Measurements from ENCODE around the gene ANKRD23. TPM values are rescaled to one million over a fixed set of nuclear protein-coding genes. Genes with fewer than 3 reads are reported as not detected.

Gene ANKRD23
- total and polyA plus RNA-seq, 2 of the 13 experiments (the other 11 are each of a cell fraction or from before 2014, with no cell fraction given) = 1.5 to 1.6 TPM

- no peak for TF ChIP-seq ZBTB44 (CRISPR knock-in tag; IDR thresholded peaks at IDR 0.05)
- no peak for TF ChIP-seq SOX5 (CRISPR knock-in tag; IDR thresholded peaks at IDR 0.05; ENCODE audit: borderline replicate concordance)
- TF ChIP-seq HNF4G (IDR thresholded peaks at IDR 0.05; ENCODE audit: borderline replicate concordance, low read depth, low read length) = no peak
- no peak for TF ChIP-seq HNF4G (CRISPR knock-in tag; IDR thresholded peaks at IDR 0.05; ENCODE audit: borderline replicate concordance, low read depth)
- TF ChIP-seq MAF1 (CRISPR knock-in tag; IDR thresholded peaks at IDR 0.05; ENCODE audit: borderline replicate concordance) = no peak
- TF ChIP-seq ATF3 (CRISPR knock-in tag; IDR thresholded peaks at IDR 0.05) = no peak
- TF ChIP-seq IRF1 (CRISPR knock-in tag; IDR thresholded peaks at IDR 0.05; ENCODE audit: low read depth) = no peak
- no peak for TF ChIP-seq ERF (CRISPR knock-in tag; IDR thresholded peaks at IDR 0.05)
- TF ChIP-seq STAT5B (CRISPR knock-in tag; IDR thresholded peaks at IDR 0.05) = no peak
- no peak for TF ChIP-seq NFKBIZ (CRISPR knock-in tag; IDR thresholded peaks at IDR 0.05)
- TF ChIP-seq ZNF75D (CRISPR knock-in tag; IDR thresholded peaks at IDR 0.05; ENCODE audit: borderline replicate concordance) = no peak
Observed at GRCh38 chr2:96832408-96832753, 11.4 kb downstream of the ANKRD23 start (continued).

- peaks cover 59 to 75% of the 10 kb centered on the region in 2 experiments for H3K36me3 ChIP-seq (replicated peaks in 1 of 2; ENCODE audit: control insufficient read depth in 1 of 2, insufficient read depth in 2 of 2, low read length in 2 of 2)
- 98% methylated on average over 10 of the region's 10 CpGs for WGBS (ENCODE audit: low lambda C conversion rate)
- TF ChIP-seq RAD21 (CRISPR knock-in tag; IDR thresholded peaks at IDR 0.05) (no peak), DBP (CRISPR knock-in tag; IDR thresholded peaks at IDR 0.05; ENCODE audit: not compliant biosample characterization) (no peak), ZNF180 (CRISPR knock-in tag; IDR thresholded peaks at IDR 0.05; ENCODE audit: borderline replicate concordance, low read depth) (no peak), ZSCAN29 (CRISPR knock-in tag; conservative IDR thresholded peaks at IDR 0.05) (no peak), REST (IDR thresholded peaks at IDR 0.05; ENCODE audit: borderline replicate concordance in 1 of 2, low read depth in 1 of 2, low read length in 2 of 2) (peak; percentile 34 to 85)
- no peak overlapping the region for H3K4me3 ChIP-seq (replicated peaks in 1 of 3; ENCODE audit: insufficient read depth in 1 of 3, low read depth in 2 of 3, low read length in 3 of 3)
- in situ Hi-C loops (cut with HindIII; ENCODE audit: extremely low pct_ligation_motif_present, low pct_unique_long_range_greater_than_20kb) = no loop called here
- H3K27me3 ChIP-seq (ENCODE audit: control insufficient read depth in 1 of 2, insufficient read depth in 2 of 2, low read length in 2 of 2) = no peaks in the 10 kb centered on the region
- H3K27ac ChIP-seq (ENCODE audit: extremely low read length, insufficient read depth, low read length) = no peak overlapping the region
- no peak for FAIRE-seq
- ChIA-PET POLR2A (interaction anchor here (0.7 kb wide), 1 partner anchor 12 kb away, joined by 3 read pairs; no protein-coding TSS in a partner anchor), CTCF (ENCODE audit: low intra/inter-chr PET ratio, low total read pairs) (no interaction called here)
- intact Hi-C loops (cut with micrococcal nuclease; ENCODE audit: unreplicated experiment) = no loop called here
- ATAC-seq = 0 out of 3 replicates have a peak, but pooled peaks have one; percentile 6
- H4K20me1 ChIP-seq (ENCODE audit: insufficient read depth, low read length) = peaks cover 8% of the 10 kb centered on the region; the same call in 1 of the 2 replicates
- H2AFZ ChIP-seq (ENCODE audit: low read length) = no peak overlapping the region
- H3K9me3 ChIP-seq (ENCODE audit: low read length) = no peaks in the 10 kb centered on the region
- no peaks in the 10 kb centered on the region for H3K79me2 ChIP-seq (ENCODE audit: insufficient read depth, low read length)
- no peak overlapping the region for H3K9ac ChIP-seq (ENCODE audit: insufficient read depth, low read depth, low read length)
- no peak overlapping the region for H3K4me2 ChIP-seq (ENCODE audit: low read depth, low read length)
- no peaks in the 10 kb centered on the region for H3K4me1 ChIP-seq (ENCODE audit: insufficient read depth, low read length)
- no peak for DNase-seq (ENCODE audit: low spot score)
- no TSS peak for BruUV-seq (replicated peaks)
Observed at GRCh38 chr2:96831679-96832078, 12.1 kb downstream of the ANKRD23 start.

All from HepG2 (cell line).